Inferior parietal cortex (tissue), 1 donor: ENCODE results near the gene MATN1.

ENCODE experiments used
- DNase-seq: peaks from one replicate; pipeline ENCODE4 v3.0.0-alpha.2; 2016; ENCODE audit errors: extremely low spot score

The MATN1 gene

DNA sequence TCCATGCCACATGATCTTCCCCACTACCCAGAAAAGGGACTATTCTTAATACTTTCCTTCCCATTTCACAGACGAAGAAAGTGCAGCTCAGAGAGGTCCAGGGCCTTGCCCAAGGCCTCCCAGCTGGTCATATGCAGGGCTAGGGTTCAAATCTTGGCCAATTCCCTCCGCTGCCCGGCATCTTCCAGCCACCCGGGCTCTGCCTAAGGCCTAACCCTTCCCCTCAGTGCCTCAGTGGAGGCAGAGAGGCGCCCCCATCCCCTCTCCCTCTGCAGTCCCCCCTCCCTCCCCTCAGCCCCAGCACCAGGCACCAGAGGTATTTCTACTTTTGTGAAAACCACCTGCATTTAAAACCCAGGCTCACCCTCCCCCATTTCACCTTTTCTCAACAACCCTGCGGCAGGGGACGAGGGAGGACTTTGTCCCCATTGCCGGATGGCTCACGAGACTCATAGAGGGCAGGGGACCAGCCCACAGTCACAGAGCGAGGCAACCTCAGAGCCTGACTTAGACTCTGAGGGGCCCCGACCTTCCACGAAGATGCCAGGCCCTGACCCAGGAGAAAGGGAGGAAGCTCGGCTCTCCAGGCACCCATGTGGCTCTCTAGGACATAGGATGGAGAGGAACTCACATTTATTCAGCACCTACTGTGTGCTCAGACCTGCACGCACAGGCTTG lies 21.9 kb upstream of the MATN1 start:
- DNase-seq = no peak

DNA sequence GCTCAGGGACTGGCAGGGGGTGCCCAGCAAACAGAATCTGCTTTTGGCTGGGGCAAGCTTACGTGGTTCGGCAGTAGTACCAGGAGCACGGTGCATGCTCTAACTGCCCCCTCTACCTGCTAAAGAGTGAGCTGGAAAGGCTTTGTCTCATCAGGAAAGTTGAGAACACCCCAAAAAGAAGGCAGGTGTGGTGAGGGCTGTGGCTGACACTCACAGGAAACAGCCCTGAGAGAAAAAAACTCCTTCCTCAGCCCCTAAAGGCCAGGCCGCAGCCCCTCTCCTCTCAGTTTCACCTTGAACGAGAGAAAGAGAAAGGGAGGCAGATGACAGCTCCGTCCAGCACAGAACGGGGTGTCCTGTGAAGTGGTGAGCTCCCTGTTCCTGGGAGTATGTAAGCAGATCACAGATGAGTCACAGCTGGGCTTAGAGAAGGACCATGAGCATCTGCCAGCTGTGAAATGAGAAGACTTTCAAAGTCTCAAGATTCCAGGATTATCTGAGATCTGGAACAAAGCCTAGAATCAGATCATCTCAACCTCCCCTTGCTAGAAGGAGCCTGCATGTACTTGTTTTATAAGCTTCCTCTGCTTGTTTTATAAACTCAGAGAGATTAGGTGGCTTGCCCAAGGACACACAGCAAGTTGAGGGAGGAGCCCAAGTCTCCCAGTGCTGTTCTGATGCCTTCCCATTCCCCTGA lies 20.8 kb upstream of the MATN1 start:
- DNase-seq = no peak

DNA sequence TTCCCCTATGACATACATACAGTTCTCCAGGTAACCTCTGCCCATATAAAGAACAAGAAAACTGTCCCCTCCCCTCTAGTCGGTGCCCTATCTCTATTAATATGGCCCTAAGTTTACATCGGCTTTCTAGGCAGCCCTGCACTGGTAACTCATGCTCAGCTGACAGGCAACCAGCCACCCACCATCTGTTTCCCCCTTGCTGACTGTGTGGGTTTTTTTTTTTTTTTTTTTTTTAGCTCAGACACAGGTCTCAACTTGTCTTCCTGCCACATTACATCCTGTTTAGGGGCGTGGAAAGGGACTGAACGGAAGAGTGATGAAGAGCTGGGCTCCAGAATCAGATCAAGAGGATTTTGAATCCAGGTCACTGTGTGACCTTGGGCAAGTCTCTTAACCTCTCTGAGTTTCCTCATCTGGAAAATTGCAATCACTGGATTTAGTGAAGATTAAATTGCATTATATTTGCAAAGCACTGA lies 20.2 kb upstream of the MATN1 start:
- DNase-seq = no peak

DNA sequence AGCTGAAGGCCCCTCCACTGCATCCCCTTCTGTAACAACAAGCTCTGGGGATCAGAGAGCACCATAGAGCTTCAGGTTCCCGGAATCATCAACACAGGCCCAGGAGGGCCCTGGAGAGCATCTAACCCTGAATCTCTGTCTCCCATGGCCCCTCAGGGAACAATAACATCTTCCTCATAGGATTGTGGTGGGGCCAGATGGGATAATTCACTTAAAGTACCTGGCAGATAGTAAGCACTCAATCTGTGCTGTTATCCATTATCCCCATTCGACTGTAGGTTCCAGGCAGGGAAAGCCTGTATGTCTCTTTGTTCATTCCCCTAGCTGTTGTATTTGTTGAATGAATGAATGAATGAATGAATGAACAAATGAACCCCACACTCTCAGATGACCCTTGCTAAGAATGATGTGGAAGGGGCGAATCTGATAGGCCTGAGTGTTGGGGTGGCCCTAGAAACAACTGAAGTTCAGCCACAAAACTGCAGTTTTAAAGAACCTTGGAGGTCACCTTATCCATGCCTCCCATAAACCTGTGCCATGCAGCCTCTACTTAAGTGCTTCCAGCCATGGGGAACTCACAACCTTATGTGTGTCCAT lies 19.7 kb upstream of the MATN1 start:
- DNase-seq = no peak

DNA sequence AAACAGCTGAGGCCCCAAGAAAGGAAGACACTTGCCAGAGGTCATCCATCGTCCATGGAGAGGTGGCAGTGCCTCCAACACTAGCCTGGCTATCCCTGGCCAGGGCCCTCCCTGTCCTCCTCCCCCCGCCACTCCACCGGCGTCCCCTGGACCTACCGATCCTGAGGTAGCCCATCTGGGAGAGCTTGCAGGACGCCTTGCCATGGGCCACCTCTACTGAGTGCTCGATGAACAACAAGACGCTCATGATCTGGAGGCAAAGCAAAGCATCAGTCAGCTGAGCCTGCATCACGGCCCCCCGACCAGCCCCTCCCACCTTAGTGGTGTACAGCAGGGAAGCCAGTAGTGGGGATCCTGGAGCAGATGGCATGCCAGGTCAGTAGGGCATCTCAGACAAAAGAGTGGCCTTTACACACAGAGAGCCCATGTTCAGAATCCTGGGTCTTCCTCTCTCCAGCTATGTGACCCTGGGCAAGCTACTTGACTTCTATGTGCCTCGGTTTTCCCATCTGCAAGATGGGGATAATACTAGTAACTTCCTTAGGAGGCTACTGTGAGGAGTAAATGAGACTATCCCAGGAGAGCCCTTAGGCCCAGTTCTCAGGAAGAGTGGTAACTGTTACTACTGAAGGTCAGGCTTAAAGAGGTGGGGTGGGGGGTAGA lies 19.0 kb upstream of the MATN1 start:
- no peak for DNase-seq

DNA sequence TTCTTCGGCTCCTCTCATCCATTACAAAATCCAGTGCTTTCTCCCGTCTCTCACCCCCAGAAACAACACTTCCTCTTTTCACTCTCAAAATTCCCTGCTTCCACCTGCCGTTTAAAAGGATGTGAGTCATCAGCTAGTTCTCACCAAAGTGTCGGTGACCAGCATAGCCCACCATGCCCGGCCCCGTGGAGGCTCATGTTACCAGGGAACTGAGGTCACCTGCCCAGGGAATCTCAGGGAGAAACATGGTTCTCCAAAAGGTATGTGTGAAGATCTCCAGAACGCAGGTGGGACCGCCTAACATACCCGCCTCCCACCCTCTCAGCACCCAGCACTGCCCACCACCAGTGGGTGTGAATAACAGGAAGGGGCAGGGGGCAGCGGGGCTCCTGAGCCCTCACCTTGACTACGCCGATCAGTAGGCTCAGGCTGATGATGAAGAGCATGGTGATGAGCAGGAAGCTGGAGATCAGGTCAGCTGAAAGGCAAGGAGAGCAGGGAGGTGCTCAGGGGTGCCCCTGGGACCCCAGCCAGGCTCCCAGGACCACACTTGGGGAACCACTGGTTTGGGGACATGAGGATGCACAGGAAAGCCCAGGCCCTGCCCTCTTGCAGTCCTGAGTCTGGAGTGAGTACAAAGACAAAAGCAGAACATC lies 18.0 kb upstream of the MATN1 start:
- DNase-seq = no peak

DNA sequence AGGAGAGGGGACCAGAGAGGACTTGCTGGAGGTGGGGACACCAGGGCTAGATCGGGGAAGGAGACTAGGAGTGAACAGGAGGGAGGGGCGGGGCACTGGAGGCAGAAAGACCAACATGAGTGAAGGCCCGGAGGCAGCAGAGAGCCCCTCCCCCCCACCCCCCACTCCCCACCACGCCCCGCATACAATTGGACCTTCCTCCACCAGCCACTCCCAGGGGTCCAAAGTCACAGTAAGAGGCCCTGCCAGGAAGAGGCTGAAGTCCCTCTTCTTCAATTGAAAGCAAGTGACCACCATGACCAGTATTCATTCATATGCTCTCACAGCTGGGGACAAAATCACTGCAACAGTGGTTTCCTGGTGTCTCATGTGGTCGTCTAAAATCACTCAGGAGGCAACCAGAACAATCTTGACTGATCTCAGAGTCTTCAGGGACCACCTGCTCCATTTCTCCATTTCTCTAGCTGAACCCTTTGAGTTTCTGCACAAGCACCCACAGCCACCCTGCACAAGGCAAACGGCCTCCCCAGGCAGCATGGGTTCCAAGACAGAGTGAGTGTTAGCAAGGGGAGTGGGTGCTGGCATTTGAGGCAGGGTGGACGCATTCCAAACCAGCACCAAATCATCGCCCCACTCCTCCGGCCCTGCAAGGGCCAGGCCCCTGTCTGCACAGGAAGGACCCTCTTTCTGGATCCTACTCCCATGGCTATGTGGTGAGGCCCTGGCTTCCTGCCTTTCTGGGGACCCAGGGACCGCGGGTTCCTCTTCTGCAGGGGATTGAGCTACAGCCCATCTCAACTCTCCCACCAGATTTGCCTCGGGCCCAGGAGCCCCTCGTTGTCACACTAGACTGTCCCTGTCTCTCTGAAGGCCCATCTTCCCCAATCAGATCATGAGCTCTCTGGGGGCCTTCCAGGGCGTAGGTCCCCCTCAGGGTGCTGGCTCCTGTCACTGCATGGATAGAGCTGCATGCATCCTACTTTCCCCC lies 17.2 kb upstream of the MATN1 start:
- no peak for DNase-seq

DNA sequence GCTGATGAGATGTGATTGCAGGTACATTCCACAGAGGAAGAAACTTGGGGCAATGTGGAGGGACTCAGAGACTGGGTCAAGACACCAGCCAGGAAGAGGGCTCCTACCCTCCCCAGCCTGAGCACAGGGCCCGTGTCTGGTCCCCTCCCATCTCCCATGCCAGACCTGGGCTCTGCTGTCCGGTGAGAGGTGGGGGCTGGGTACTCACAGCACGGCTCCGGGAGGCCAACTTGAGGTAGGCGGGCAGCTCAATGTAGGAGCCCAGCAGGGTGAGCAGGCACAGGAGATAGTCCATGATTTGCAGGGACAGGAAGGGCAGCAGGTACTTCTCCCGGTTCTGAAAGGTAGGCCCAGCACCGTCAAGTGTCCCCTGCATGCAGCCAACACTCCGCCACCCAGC lies 16.2 kb upstream of the MATN1 start:
- no peak for DNase-seq

DNA sequence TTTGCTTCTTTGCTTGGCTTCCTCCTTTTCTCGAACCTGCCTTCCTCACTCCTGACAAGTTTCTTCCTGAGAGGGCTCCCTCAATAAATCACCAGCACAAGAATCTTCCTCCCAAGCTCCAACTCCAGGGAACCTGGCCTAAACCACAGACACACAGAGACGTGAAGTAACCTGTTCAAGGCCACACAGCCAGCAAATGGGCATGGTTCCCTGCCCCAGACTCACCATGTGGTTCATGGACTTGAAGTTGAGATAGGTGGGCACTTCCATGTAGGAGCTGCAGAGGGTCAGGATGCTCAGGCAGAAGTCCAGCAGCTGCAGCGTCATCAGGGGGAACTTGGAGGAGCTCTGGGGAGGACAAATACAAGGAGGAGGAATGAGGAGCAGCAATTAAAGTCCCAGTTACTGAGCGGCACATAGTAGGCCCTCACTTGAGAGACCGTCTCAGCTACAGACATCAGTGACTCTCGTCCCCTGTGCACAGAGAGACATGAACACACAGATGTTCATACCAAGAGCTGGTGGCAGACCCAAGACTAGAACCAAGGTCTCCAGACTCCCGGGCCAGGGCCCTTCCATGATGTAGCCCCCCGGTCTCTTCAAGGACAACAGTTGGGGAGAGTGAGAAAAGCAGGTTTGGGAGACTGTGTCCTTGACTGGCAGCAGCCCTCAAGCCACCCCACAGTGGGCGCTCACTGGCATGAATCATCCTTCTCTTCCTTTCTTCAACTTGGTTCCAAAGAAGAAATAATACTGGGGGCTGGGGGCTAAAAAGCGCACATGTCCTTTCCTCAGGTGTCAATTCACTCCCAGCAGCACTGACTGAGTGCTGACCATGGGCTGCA lies 15.6 kb upstream of the MATN1 start:
- no peak for DNase-seq

DNA sequence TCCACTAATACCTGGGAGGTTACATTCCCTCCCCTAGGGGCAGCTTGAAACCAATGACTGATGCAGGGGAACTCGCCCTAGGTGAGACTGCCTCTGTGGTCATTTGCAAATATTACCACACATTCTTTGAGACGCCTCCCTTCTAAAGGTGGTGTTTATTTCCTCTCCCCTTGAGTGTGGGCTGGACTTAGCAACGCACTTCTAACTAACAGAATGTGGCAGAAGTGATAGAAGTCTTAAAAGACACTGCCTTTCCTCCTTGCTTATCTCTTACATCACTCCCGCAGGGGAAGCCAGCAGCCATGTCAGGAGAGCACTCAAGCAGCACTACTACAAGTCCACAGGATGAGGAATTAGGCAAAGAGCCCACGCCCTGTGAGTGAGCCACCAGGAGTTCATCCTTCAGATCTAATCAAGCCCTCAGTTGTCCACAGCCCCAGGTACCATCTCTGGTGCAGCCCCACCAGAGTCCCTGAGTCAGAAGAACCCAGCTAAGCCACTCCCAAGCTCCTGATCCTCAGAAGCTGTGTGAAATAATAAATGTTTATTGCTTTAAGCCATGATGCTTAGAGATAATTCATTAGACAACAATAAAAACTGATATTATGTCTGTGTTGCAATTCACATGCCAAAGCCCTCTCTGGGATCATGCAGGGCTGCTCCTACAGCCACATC lies 14.8 kb upstream of the MATN1 start:
- no peak for DNase-seq

DNA sequence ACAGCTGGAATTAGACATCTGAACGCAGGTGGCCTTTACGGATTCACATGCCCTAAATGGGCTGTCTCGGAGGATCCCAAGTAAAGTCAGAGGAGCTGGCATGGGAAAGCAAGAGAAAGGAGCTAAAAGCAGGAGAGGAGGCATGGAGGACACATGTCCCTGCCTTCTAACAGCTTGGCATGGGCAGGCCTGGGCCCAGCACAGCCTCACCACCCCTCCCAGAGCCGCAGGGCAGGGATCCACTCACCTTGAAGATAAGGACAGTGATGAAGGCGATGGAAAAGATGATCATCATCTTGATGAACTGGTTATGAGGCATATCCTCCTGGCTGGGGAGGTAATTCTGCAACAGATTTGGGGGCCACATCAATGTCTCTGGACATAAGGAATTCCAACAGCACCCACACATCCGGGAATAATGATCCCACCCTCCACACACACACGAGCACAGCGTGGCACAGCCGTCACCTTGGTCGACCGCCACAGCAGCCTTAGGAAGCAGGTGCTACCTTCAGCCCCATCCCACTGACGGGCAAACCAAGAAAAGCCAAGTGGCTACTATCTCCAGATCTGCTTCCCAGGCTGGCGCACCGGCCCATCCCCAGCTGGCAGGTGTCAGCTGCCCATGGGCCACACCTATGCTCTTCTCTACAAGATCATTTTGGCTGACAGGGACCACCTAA lies 14.1 kb upstream of the MATN1 start:
- DNase-seq = no peak

DNA sequence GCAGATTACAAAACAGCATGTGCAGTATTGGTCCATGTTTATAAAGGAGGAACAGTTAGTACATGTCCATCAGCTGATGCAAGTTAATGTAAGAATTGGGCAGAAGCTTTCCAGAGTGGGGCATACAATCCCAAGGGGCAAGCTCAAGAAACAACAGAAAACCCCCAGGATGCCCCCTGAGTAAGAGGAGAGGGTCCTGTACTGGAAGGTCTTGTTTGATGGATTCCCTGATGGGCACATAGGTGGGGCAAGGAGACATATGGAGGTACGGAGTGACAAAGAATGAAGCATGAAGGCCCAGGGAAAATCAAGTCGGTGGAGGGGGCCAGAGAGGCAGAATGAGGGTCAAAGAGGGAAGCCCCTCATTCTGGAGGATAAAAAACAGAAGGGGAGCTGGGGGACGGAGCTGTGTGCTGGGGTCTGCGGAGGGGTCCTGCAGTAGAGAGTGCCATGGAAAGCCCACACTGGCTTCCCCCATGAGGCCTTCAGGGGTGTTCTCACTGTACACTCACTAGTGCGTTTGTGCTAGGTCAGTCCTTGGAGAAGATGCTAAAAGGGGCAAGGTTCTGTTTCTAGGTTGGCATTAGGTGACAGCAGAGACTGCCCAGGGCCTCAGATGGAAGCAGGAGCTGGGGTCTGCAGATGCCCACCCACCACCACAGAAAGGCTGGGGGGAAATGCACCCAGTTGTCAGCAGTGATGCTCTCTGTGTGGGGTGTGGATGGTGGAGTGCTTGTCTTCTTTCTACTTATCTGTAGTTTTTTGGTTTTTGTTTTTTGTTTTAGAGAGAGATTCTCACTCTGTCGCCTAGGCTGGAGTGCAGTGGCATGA lies 12.5 kb upstream of the MATN1 start:
- no peak for DNase-seq

DNA sequence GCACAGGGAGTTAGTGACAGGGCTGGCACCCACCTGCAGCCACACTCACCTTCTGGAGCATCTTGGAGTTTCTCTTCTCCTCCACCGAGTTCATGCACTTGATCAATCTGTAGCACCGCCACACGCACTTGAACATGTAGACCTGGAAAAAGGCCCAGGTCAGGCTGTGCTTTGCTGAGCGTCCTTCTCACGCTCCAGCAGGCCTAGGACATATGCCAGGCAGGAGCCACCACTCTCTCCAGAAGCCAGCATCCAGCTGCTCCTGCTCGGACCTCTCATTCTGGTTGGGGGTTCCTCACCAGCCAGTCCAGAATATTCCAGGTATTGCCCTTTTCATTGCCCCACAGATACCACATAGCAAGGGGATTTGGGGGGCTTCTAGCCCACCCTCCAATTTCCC lies 11.7 kb upstream of the MATN1 start:
- DNase-seq = no peak

DNA sequence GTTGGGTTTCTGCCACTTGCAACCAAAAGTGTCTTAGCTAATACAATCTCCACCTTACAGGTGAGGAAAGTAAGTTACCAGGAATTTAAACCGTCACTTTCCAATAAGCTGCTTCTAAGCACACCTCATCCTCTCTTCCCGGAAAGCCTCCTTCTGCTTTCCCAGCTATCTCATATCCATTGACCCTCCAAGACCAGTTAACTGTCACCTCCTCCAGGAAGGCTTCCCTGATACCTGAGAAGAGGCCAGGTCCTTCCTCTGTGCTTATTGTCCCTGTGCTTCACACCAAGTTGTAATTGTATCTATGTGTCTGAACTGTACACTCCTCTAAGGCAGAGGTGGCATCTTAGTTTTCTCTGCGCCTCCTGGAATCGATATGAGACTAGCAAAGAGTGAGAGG lies 11.2 kb upstream of the MATN1 start:
- DNase-seq = no peak

DNA sequence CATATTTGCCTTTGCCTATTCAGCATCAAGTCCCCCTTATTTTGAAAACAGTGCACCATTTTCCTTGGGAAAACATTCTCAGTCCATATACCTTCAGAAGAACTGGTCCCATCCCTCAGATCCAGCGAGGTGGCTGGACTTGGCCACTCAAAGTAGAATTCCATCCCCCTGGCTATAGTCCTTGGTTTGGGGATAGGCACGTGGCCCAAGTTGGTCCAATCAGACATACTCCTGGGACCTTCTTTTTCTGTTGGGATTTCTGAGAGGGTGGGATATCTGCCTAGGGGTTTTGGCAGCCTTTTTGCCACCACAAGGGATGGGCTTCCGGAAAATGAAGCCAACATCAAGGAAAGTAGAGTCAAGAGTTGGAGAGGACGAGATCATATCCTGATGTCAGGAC lies 10.7 kb upstream of the MATN1 start:
- DNase-seq = no peak

DNA sequence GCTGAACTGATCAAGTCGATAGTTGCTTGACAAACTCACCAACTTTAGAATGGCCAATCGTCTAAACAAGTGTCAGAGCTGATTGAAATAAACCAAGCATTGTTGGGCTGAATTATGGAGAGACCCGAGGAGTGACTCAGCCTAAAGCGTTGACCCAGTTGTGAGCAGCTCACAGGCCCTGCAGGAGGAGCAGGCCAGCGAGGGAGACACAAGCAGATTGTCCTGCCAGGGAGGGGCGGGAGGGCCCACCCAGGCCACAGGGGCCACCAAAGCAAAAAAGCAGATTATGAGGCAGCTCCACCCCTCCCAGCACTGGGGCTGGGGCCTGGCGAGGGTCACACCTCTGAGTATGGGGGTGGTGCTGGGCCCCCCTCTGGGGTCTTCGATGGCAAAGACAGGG lies 10.1 kb upstream of the MATN1 start:
- no peak for DNase-seq

DNA sequence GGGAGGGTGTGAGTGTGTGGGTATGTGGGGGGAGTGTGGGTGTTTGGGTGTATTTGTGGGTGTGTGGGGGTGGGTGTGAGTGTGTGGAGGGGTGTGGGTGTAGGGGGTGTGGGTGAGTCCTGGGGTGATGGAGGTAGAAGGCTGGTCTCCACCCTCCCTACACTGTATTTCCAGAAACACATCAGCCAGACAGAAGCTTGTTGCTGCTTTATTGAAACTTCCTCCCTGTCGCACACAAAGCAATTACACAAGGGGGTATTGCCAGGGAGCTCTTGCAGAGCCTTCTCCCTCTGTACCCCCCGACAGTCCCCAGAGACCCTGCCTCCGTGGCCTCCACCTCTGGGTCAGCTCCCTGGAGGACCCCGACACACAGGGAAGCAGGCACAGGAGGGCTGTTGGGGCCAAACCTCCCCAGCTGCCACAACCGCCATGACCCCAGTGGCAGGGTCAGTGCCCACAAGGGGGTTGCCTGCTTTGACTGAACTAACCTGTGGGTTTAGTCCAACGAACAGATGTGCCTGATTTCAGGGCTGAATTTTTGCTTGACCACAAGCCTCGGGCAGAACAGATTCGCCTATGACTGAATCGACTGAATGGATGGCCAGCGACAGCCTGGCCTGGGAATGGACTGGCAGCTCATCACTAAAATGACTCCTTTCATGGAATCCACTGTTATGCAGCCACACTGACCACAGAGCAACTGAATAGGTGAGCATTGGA lies 9.1 kb upstream of the MATN1 start:
- no peak for DNase-seq
